Measurements from ENCODE around the gene LUM.

Gene LUM, protein sequence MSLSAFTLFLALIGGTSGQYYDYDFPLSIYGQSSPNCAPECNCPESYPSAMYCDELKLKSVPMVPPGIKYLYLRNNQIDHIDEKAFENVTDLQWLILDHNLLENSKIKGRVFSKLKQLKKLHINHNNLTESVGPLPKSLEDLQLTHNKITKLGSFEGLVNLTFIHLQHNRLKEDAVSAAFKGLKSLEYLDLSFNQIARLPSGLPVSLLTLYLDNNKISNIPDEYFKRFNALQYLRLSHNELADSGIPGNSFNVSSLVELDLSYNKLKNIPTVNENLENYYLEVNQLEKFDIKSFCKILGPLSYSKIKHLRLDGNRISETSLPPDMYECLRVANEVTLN

DNA sequence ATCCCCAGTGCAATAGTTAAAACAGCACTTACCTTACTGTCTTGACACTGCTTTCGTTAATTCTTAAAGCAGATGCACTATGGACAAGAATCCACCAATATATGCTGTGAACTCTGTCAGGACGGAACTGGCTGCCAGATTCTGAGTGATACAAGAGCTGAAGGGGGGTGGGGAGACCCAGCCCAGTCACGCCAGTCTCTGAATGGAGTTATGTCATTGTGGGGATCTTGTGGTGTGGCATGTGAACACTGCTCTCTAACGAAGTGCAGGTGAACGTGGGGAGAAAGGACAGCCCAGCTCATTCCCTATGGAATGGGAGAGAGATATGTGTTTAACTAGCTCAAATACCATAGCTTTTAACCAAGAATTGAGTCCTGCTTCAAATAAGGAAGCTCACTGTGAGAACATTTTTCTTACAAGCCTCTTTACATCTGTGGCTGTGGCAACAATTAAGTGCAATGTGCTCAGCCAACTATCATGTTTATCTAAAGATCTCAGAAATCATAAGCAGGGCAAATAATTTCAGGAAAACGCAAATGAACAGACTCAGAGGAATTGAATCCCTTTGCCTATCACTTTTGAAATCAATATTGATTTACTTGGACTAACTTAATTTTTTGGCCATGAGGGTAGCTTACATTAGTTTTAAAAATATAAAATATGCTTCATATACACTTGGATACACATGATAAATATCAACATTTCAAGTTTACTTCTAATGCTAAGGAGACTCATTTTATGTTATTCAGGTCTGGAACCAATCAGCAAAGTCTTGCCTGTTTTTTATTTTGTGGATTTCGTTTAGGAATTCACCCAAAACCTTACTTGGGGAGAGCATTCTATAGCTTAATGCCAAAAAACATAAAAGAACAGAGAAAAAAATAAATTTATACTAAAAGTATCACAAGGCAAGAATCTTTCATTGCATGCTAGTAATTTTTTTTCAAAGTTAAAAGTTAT, at the start of gene LUM:
Gene LUM, minus strand, starts transcription at position 129 of the 960 bp plus-strand sequence. CDS start 2,515 bp downstream, outside the sequence.
- Mint-ChIP-seq H3K9me3 (no peaks in the 10 kb centered on the region), H3K4me1 (ENCODE audit: low read depth) (no peaks in the 10 kb centered on the region), H3K36me3 (ENCODE audit: low read depth) (no peaks in the 10 kb centered on the region), H3K27ac (no peak within 1 kb of the TSS), H3K4me3 (no peak within 1 kb of the TSS), H3K27me3 (peaks cover 3% of the 10 kb centered on the region)

DNA sequence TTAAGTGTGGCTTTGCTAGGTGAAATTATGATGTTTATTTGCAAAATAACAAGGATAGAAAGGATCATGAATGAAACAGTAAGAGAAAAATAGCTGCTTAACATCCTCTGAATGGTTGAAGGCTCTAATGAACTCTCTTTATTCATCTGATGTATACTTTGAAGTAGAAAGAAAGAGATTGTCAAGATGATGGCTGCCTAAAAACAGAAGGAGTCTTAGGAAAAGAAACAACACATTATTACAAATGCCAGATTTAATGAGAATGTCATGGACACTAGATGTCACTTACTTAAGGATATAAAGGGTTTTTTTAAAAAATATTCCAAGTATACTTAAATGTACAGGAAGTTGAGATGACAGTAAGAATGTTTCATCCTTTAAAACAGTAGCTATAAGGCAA, 49.7 kb upstream of the LUM start:
- Mint-ChIP-seq H3K36me3 (ENCODE audit: low read depth) (no peaks in the 10 kb centered on the region), H3K27ac (no peak overlapping the region), H3K9me3 (no peaks in the 10 kb centered on the region), H3K27me3 (no peaks in the 10 kb centered on the region), H3K4me1 (ENCODE audit: low read depth) (no peaks in the 10 kb centered on the region), H3K4me3 (no peak overlapping the region)

DNA sequence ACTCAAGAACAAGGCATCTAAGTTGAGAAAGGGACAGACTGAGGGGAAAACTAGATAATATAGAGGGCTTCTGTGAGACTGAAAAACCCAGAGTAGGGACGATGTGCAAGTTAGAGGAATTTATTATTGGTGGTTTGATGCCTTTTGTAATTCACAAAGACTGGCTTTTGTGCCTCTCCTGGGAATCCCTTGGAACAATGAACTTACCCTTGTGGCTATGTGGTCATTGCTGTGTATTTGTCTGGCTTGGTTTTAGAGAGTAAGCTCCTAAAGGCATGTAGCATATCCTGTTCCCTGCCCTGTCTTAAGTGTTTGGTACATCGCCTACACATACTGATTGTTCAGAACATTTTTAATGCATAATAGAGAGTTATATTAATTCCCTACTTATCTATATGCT, 44.7 kb upstream of the LUM start:
- Mint-ChIP-seq H3K27ac (no peak overlapping the region), H3K36me3 (ENCODE audit: low read depth) (no peaks in the 10 kb centered on the region), H3K4me1 (ENCODE audit: low read depth) (no peaks in the 10 kb centered on the region), H3K4me3 (no peak overlapping the region), H3K27me3 (no peaks in the 10 kb centered on the region), H3K9me3 (no peaks in the 10 kb centered on the region)

DNA sequence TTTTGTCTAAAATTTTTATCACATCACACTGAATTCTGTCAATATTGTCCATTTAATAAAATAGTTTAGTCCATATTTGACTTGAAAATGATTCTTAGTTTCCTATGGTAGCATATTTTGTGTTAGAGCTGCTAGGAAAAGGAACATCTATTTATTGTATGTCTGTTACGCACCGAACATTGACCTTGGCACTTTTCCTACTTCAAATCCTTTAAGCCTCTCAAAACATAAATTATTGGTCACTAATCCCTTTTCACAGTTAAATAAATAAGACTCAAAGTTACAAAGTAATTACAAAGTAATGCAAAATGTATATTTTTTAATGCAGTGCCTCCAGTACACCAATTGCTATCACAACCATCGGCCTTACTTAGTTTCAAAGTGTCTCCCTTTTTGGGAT, 42.8 kb upstream of the LUM start:
- Mint-ChIP-seq H3K27ac (no peak overlapping the region), H3K4me1 (ENCODE audit: low read depth) (no peaks in the 10 kb centered on the region), H3K36me3 (ENCODE audit: low read depth) (no peaks in the 10 kb centered on the region), H3K27me3 (no peaks in the 10 kb centered on the region), H3K9me3 (no peaks in the 10 kb centered on the region), H3K4me3 (no peak overlapping the region)

DNA sequence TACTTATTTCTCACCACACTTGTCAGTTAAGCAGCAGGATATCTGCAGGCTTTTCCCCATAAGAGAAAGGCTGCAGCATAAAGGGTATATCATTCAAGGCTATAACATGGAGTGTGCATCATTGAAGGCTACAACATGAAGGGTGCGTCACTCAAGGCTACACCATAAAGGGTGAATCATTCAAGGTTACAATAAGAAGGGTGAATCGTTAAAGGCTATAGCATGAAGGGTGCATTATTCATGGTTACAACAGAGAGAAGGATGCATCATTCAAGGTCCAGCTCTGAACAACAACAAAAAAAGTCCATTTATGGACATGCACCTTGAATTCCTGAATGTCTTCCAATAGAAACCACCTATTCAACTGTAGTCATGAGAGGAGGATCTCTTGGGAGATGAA, 32.8 kb upstream of the LUM start:
- Mint-ChIP-seq H3K36me3 (ENCODE audit: low read depth) (no peaks in the 10 kb centered on the region), H3K27ac (no peak overlapping the region), H3K4me3 (no peak overlapping the region), H3K27me3 (peaks cover 8% of the 10 kb centered on the region), H3K4me1 (ENCODE audit: low read depth) (no peaks in the 10 kb centered on the region), H3K9me3 (no peaks in the 10 kb centered on the region)

DNA sequence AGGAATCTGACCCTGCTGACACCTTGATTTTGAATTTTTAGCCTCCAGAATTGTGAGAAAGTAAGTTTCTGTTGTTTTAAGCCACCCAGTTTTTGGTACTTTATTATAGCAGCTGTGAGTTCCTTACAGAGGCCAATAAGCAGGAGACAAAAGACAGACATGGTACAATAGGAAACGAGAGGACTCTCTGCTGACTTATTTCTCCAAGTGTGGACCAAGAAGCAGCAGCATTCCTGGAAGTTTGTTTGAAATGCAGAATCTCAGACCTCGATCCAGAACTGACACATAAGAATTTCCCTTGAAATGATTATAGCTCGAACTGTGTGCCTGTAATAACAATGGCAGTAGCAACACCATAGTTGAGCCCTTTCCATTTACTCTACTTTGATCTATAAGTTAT, 31.9 kb upstream of the LUM start:
- H3K4me3 Mint-ChIP-seq = no peak overlapping the region
- H3K27me3 Mint-ChIP-seq = peaks cover 4% of the 10 kb centered on the region
- H3K36me3 Mint-ChIP-seq (ENCODE audit: low read depth) = no peaks in the 10 kb centered on the region
- H3K4me1 Mint-ChIP-seq (ENCODE audit: low read depth) = no peaks in the 10 kb centered on the region
- H3K9me3 Mint-ChIP-seq = no peaks in the 10 kb centered on the region
- H3K27ac Mint-ChIP-seq = no peak overlapping the region

DNA sequence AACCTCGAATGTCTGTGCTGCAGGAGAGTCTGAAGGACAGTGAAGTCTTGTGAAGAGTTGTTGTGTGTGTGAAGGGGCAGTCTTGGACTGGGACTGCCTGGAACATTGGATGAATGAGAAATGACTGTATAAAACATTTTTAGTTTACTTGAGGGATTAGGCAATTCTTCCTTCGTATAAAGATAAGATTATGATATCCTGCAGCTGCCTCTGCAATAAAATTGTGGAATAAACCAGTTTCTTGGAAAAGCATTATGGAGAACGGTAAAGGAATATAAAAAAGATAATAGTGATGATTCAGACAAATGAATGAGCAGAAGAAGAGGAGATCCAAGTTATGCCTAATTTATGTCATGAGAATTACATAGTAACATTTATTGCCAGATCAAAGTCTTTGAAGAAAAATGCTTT, 30.9 kb upstream of the LUM start:
- no peaks in the 10 kb centered on the region for H3K9me3 Mint-ChIP-seq
- H3K4me1 Mint-ChIP-seq (ENCODE audit: low read depth) = no peaks in the 10 kb centered on the region
- H3K4me3 Mint-ChIP-seq = no peak overlapping the region
- H3K27ac Mint-ChIP-seq = no peak overlapping the region
- no peaks in the 10 kb centered on the region for H3K36me3 Mint-ChIP-seq (ENCODE audit: low read depth)
- peaks cover 4% of the 10 kb centered on the region for H3K27me3 Mint-ChIP-seq

DNA sequence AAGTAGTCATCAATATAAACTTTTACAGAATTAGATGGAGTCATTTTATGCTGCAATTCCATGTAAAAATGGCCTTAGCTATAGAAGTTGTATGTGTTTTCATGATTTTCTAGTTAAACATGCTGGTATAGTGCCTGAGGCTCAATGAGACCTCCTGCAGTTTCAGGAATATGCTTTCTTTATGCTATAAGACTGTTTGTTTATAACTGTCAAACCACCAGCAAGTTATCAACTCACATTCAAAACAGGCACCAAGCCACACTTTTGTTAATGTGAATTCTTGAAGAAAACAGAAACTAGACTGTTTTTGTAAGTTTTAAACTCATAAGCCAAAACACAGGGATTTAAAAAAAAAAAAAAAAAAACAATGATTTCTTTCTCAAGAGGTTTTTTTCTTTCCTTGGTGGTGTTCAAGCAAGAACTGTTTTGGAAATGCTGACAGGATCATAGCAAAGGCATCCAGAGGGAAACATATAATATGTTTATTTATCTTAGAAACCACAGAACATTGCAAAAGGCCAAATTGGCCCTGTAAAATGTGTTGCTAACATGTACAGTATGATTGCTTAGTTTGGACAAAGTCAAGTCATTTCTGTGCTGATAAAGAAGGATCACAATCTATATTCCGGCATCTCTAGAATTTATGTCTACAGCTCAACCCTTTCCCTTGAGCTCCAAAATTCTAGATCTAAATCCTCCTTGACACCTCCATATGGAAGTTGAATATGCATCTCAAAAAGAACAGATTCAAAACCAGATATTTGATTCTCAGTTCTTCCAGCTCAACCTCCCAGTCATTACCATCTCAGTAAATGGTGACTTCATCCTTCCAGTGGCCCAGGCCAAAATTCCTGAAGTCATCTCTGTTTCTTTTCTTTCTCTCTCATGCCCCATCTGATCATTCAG, 29.0 kb upstream of the LUM start:
- Mint-ChIP-seq H3K36me3 (ENCODE audit: low read depth) (no peaks in the 10 kb centered on the region), H3K27ac (no peak overlapping the region), H3K4me1 (ENCODE audit: low read depth) (no peaks in the 10 kb centered on the region), H3K4me3 (no peak overlapping the region), H3K27me3 (peaks cover 4% of the 10 kb centered on the region), H3K9me3 (peaks cover 1% of the 10 kb centered on the region)

DNA sequence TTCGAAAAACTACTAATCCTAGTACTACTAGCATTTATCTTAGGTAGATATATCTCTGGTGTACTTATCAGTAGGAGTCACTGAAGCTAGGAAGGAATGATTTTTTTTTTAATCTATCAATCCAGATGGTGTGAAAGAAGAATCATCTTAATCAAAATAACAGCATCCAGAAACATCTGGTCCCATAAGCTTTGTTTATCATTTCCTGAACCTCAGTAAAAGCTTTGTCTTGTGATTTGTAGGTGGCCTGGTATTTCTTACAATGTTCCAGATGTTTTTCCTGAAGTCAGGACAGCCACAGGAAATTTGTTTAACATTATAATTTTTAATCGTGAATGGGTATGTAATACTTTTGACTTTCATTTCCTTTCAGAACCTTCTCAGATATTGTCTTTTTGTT, 28.0 kb upstream of the LUM start:
- H3K4me3 Mint-ChIP-seq = no peak overlapping the region
- H3K27me3 Mint-ChIP-seq = peaks cover 4% of the 10 kb centered on the region
- no peak overlapping the region for H3K27ac Mint-ChIP-seq
- no peaks in the 10 kb centered on the region for H3K36me3 Mint-ChIP-seq (ENCODE audit: low read depth)
- peaks cover 3% of the 10 kb centered on the region for H3K9me3 Mint-ChIP-seq
- H3K4me1 Mint-ChIP-seq (ENCODE audit: low read depth) = no peaks in the 10 kb centered on the region

DNA sequence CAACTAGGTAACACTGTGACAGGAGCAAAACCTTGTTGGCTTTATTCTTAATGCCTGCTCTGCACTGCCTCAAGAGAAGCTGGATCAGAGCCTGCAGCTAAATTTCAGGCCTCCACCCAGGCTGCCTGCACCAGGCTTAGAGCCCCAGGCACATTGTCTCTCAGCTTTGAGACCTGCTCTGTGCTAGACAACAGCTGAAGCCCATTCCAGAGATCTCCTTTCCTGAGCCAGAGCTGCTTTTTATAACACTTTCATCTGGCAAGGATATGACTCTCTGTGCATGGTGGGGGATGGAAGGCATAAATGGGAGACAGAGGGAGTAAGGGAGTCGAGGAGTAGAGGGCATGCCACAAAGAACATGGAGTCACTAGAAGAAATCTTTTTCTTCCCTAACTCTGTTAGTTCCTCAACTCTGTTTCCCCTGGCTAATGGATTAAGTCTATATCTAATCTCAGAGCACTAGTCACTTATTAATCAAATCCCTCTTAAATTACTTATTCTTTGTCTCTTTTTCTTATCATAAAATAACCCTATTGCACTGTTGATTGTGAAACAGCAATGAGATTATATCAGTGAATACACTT, 27.1 kb upstream of the LUM start:
- Mint-ChIP-seq H3K4me1 (ENCODE audit: low read depth) (no peaks in the 10 kb centered on the region), H3K27ac (no peak overlapping the region), H3K27me3 (peaks cover 4% of the 10 kb centered on the region), H3K36me3 (ENCODE audit: low read depth) (no peaks in the 10 kb centered on the region), H3K4me3 (no peak overlapping the region), H3K9me3 (peaks cover 3% of the 10 kb centered on the region)

DNA sequence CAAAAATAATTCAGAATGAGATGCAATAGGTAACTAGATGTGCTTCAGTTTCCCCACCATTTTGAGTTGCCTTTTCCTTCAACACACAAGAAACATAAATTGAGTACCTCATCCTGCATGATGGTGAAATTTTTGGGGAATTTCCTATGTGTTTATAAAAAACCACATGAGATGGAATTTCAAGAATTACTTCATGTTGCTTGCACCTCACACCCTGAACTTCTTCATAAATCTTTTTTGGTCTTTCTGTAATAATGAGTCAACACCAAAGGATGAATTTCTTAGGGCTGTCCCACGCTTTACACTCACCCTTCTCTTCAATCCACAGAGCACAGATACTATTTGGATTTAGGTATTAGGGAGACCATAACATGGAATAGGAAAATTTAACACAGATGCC, 22.6 kb upstream of the LUM start:
- Mint-ChIP-seq H3K27me3 (peaks cover 9% of the 10 kb centered on the region), H3K9me3 (peaks cover 3% of the 10 kb centered on the region), H3K36me3 (ENCODE audit: low read depth) (no peaks in the 10 kb centered on the region), H3K4me3 (no peak overlapping the region), H3K27ac (no peak overlapping the region), H3K4me1 (ENCODE audit: low read depth) (no peaks in the 10 kb centered on the region)

DNA sequence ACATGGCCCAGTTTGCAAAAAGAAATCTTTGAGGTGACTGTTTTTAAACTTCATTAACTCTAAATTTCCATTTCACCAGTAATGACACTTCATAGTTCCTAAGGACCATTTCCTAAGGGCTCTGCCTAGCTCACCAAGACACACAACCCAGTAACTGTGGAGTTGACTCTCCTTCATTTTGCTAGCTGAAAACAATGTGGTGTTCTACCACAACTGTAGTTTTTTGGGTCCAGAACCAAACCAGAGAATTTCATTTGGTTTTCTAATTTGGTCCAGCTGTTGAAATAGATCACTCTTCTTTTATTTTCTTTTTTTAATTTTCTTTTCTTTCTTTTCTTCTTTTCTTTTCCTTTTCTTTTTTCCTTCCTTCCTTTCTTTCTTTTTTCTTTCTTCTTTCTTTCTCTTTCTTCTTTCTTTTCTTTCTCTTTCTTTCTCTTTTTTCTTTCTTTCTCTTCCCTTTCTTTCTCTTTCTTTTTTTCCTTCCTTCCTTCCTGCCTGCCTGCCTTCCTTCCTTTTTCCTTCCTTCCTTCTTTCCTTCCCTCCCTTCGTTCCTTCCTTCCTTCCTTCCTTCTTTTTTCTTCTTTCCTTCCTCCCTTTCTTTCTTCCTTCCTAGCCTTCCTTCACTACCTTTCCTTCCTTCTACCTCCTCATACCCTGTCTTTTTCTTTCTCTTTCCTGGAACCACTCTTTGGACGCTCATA, 18.5 kb upstream of the LUM start:
- Mint-ChIP-seq H3K9me3 (no peaks in the 10 kb centered on the region), H3K27ac (no peak overlapping the region), H3K4me1 (ENCODE audit: low read depth) (no peaks in the 10 kb centered on the region), H3K4me3 (no peak overlapping the region), H3K36me3 (ENCODE audit: low read depth) (no peaks in the 10 kb centered on the region), H3K27me3 (peaks cover 12% of the 10 kb centered on the region)

DNA sequence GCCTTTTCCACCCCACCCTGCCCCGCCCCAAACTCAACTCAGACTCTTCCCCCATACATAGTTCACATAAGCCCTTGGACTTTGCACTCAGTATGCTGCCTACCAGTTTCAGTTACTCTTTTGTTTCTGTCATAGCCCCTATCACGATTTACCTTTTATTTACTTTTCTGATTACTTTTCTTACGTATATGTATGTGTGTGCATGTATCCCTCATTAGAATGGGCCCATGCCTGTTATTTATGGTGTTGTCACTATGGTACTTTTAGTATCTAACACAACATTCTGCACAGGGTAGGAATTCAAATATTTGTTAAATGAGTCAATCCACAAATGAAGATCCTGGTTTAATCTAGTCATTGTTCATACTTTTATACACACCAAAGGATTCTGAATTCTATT, 16.5 kb upstream of the LUM start:
- Mint-ChIP-seq H3K4me3 (no peak overlapping the region), H3K27ac (no peak overlapping the region), H3K36me3 (ENCODE audit: low read depth) (no peaks in the 10 kb centered on the region), H3K4me1 (ENCODE audit: low read depth) (no peaks in the 10 kb centered on the region), H3K27me3 (peaks cover 12% of the 10 kb centered on the region), H3K9me3 (no peaks in the 10 kb centered on the region)

DNA sequence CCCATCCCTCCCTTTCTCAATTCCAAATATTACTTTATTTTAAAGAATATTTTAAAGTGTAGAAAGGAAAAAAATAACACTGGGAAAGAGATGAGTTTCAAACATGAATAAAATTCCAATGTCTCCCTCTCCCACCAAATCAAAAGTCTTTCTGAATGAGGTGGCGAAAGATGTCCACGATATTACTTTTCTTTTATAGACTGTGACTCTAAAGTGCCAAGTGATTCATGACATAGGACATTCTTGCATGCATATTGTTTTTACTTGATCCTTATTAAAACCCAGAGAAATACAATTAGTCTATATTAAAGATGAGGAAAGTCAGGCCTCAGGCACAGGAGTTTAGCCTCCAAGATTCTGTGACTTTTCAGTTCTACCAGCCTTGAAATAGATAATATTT, 16.0 kb upstream of the LUM start:
- no peaks in the 10 kb centered on the region for H3K36me3 Mint-ChIP-seq (ENCODE audit: low read depth)
- no peak overlapping the region for H3K27ac Mint-ChIP-seq
- H3K27me3 Mint-ChIP-seq = peaks cover 12% of the 10 kb centered on the region
- H3K9me3 Mint-ChIP-seq = no peaks in the 10 kb centered on the region
- H3K4me3 Mint-ChIP-seq = no peak overlapping the region
- H3K4me1 Mint-ChIP-seq (ENCODE audit: low read depth) = no peaks in the 10 kb centered on the region
